SK-N-SH (cell line): ENCODE results near the gene ZNF567. TPM values are rescaled to one million over a fixed set of nuclear protein-coding genes. Genes with fewer than 3 reads are reported as not detected.

Source experiments
- CTCF ChIA-PET: fragments of 300-600, 350-600 bp; formaldehyde crosslinking; extraction: SDS; loops from one replicate; lab custom pipeline; 2021; lab: Yijun Ruan, JAX
- POLR2A ChIA-PET: fragments of 350-600 bp; sonication (Branson Sonifier 250); formaldehyde crosslinking; extraction: SDS; loops from one replicate; lab custom pipeline; 2020; ENCODE audit warnings: antibody characterized with exemption, inconsistent platforms; lab: Yijun Ruan, JAX
- DNase-seq: peaks from one replicate; pipeline ENCODE4 v3.0.0; 2012
- H2AFZ ChIP-seq: fragments of 200-600 bp; sonication (generic); 2 replicates; pipeline ENCODE4 v1.8.1; 2016; ENCODE audit warnings: antibody characterized with exemption, mild to moderate bottlenecking, low read depth
- H3F3A ChIP-seq: fragments of 200-600 bp; sonication (generic); replicated peaks from 2 replicates; pipeline ENCODE3; 2016; ENCODE audit warnings: antibody characterized with exemption, mild to moderate bottlenecking; ENCODE audit not compliant: insufficient read depth
- H3K27ac ChIP-seq, 2 experiments: fragments of 200-500 bp in 1 of 2; fragments of 200-600 bp in 1 of 2; sonication (Bioruptor generic) in 1 of 2; sonication (generic), shearing (Covaris generic) in 1 of 2; 2 replicates each; pipeline versions ENCODE4 v1.5.1 to v1.6.1; 2014 to 2016; ENCODE audit warnings: low read depth in 2 of 2, inconsistent platforms in 1 of 2, low read length in 1 of 2, mild to moderate bottlenecking in 1 of 2, mixed read lengths in 1 of 2
- H3K27me3 ChIP-seq: fragments of 200-600 bp; sonication (generic), shearing (Covaris generic); 2 replicates; pipeline ENCODE4 v1.6.1; 2016; ENCODE audit warnings: mixed run types; ENCODE audit not compliant: insufficient read depth
- H3K36me3 ChIP-seq, 2 experiments: fragments of 200-500 bp in 1 of 2; fragments of 200-600 bp in 1 of 2; sonication (Bioruptor generic) in 1 of 2; sonication (generic) in 1 of 2; replicated peaks in 1 of 2; 2 replicates each; pipeline versions ENCODE3 to v1.5.1; 2014 to 2016; ENCODE audit warnings: low read length in 1 of 2, mild to moderate bottlenecking in 1 of 2; ENCODE audit not compliant: insufficient read depth in 2 of 2, control insufficient read depth in 1 of 2
- H3K4me1 ChIP-seq, 2 experiments: fragments of 200-500 bp in 1 of 2; fragments of 200-600 bp in 1 of 2; sonication (Bioruptor generic) in 1 of 2; sonication (generic), shearing (Covaris generic) in 1 of 2; 2 replicates each; pipeline versions ENCODE4 v1.5.1 to v1.6.1; 2014 to 2016; ENCODE audit warnings: low read depth in 1 of 2, low read length in 1 of 2, mixed run types in 1 of 2; ENCODE audit not compliant: insufficient read depth in 2 of 2, control insufficient read depth in 1 of 2
- H3K4me2 ChIP-seq: fragments of 200-600 bp; sonication (generic), shearing (Covaris generic); 2 replicates; pipeline ENCODE4 v1.6.1; 2017; ENCODE audit warnings: mixed run types
- H3K4me3 ChIP-seq, 2 experiments: fragments of 200-500 bp in 1 of 2; fragments of 200-600 bp in 1 of 2; sonication (Bioruptor generic) in 1 of 2; sonication (generic), shearing (Covaris generic) in 1 of 2; 2 replicates each; pipeline versions ENCODE4 v1.5.1 to v1.8.1; 2014 to 2016; ENCODE audit warnings: low read depth in 2 of 2, inconsistent platforms in 1 of 2, low read length in 1 of 2, mild to moderate bottlenecking in 1 of 2, mixed read lengths in 1 of 2, moderate library complexity in 1 of 2
- H3K79me2 ChIP-seq: fragments of 200-600 bp; sonication (generic); 2 replicates; pipeline ENCODE4 v1.8.1; 2017; ENCODE audit warnings: mild to moderate bottlenecking; ENCODE audit not compliant: insufficient read depth
- H3K9ac ChIP-seq: fragments of 200-600 bp; sonication (generic); 2 replicates; pipeline ENCODE4 v1.6.1; 2017; ENCODE audit warnings: mixed run types
- H3K9me2 ChIP-seq: fragments of 200-600 bp; sonication (generic); 2 replicates; pipeline ENCODE4 v1.6.1; 2017; ENCODE audit warnings: mixed run types
- H3K9me3 ChIP-seq: fragments of 200-600 bp; sonication (generic); 2 replicates; pipeline ENCODE4 v1.6.1; 2017; ENCODE audit warnings: mixed run types, mild to moderate bottlenecking, moderate library complexity
- H4K20me1 ChIP-seq: fragments of 200-600 bp; sonication (generic); 2 replicates; pipeline ENCODE4 v1.6.1; 2017; ENCODE audit warnings: mild to moderate bottlenecking, mixed run types; ENCODE audit not compliant: insufficient read depth
- CHD2 ChIP-seq: fragments of 150-350 bp; IDR thresholded peaks from 2 replicates; pipeline ENCODE4 v1.6.1; 2018; ENCODE audit warnings: low read length; ENCODE audit not compliant: partially characterized antibody
- CTCF ChIP-seq: fragments of 200-600 bp; sonication (generic); IDR thresholded peaks from 2 replicates; pipeline ENCODE4 v1.6.1; 2017; ENCODE audit warnings: antibody characterized with exemption, mild to moderate bottlenecking, moderate library complexity
- ELF1 ChIP-seq: IDR thresholded peaks from 2 replicates; pipeline ENCODE4 v1.4.0; 2012
- EP300 ChIP-seq, 2 experiments: IDR thresholded peaks; 2 replicates each; pipeline versions ENCODE4 v1.4.0 to v1.6.1; 2012; ENCODE audit warnings: borderline replicate concordance in 1 of 2, low read depth in 1 of 2, low read length in 1 of 2
- FOXJ3 ChIP-seq: sonication (generic); formaldehyde crosslinking; IDR thresholded peaks from 2 replicates; pipeline ENCODE4 v1.5.1; 2020; ENCODE audit warnings: mild to moderate bottlenecking, missing genetic modification reagents
- FOXM1 ChIP-seq: IDR thresholded peaks from 2 replicates; pipeline ENCODE4 v1.4.0; 2012; ENCODE audit warnings: low read depth, mild to moderate bottlenecking
- GABPA ChIP-seq: IDR thresholded peaks from 2 replicates; pipeline ENCODE4 v1.4.0; 2012; ENCODE audit warnings: low read depth, mild to moderate bottlenecking
- IRF3 ChIP-seq: fragments of 150-350 bp; IDR thresholded peaks from 2 replicates; pipeline ENCODE4 v1.6.1; 2016; ENCODE audit warnings: mild to moderate bottlenecking, low read depth, low read length
- JUND ChIP-seq: IDR thresholded peaks from 2 replicates; pipeline ENCODE4 v1.4.0; 2012
- MAX ChIP-seq: IDR thresholded peaks from 2 replicates; pipeline ENCODE4 v1.4.0; 2012; ENCODE audit warnings: low read depth
- MXI1 ChIP-seq: IDR thresholded peaks from 2 replicates; pipeline ENCODE4 v1.6.1; 2012; ENCODE audit warnings: mild to moderate bottlenecking, low read depth, low read length, improper control_type of control experiment
- PBX3 ChIP-seq: IDR thresholded peaks from 2 replicates; pipeline ENCODE4; 2012
- POLR2AphosphoS5 ChIP-seq: IDR thresholded peaks from 2 replicates; pipeline ENCODE4 v1.6.1; 2012; ENCODE audit warnings: low read depth, low read length
- REST ChIP-seq: IDR thresholded peaks from 2 replicates; pipeline ENCODE4 v1.6.1; 2012; ENCODE audit warnings: mild to moderate bottlenecking, low read depth, low read length, moderate library complexity
- SIN3A ChIP-seq: IDR thresholded peaks from 2 replicates; pipeline ENCODE4 v1.6.1; 2012; ENCODE audit warnings: low read depth, mild to moderate bottlenecking, low read length, moderate library complexity, borderline replicate concordance
- SMC3 ChIP-seq: IDR thresholded peaks from 2 replicates; pipeline ENCODE4 v1.6.1; 2012; ENCODE audit warnings: low read depth, low read length, improper control_type of control experiment
- TCF12 ChIP-seq: IDR thresholded peaks from 2 replicates; pipeline ENCODE4 v1.4.0; 2012
- USF1 ChIP-seq: IDR thresholded peaks from 2 replicates; pipeline ENCODE4 v1.4.0; 2012; ENCODE audit warnings: low read depth, borderline replicate concordance
- WGBS: methylation state at CpG from one replicate; pipeline ENCODE4 v1.1.6; 2017; ENCODE audit warnings: low lambda C conversion rate; 5-methylcytosine and 5-hydroxymethylcytosine counted together
- polyA plus RNA-seq, 3 experiments: library from polyadenylated mRNA; depleted of rRNA; stranded (reverse); fragments of >200 nt; gene quantifications; 2 replicates each; pipeline ENCODE4 v1.2.3, GENCODE V29; 2012

The ZNF567 gene
- polyA plus RNA-seq, 1 of the 3 experiments (the other 2 are of a cell fraction), result 4.1 TPM

- peaks cover 3 to 6% of the 10 kb centered on the region in 2 experiments for H3K36me3 ChIP-seq
- DNase-seq, result no peak
- no peak for TF ChIP-seq CTCF
- TF ChIP-seq TCF12, result no peak
- no peak for TF ChIP-seq JUND
- H3K27ac ChIP-seq, result no peak overlapping the region
- H3K9me3 ChIP-seq, result peaks cover 5% of the 10 kb centered on the region
- no peak overlapping the region for H3K4me2 ChIP-seq
- H3K27me3 ChIP-seq, result no peaks in the 10 kb centered on the region
- CTCF ChIA-PET, result no interaction called here
- H3K79me2 ChIP-seq, result peaks cover 15% of the 10 kb centered on the region
- POLR2A ChIA-PET, result no interaction called here
- no peak overlapping the region for H3K9ac ChIP-seq
- H2AFZ ChIP-seq, result no peak overlapping the region
- H3K4me1 ChIP-seq, result no peaks in the 10 kb centered on the region
- no peaks in the 10 kb centered on the region for H4K20me1 ChIP-seq
- H3K4me3 ChIP-seq, result no peak overlapping the region
- WGBS, result 87% methylated on average over 2 of the region's 2 CpGs
- H3F3A ChIP-seq, result no peaks in the 10 kb centered on the region
- H3K9me2 ChIP-seq, result no peaks in the 10 kb centered on the region
These were observed 13.2 kb upstream of the ZNF567 start for GRCh38 chr19:36674201-36674600.

GRCh38 chr19:36679455-36679854 lies 8.0 kb upstream of the ZNF567 start:
- ChIA-PET POLR2A (no interaction called here), CTCF (no interaction called here)
- no peaks in the 10 kb centered on the region for H3F3A ChIP-seq
- H2AFZ ChIP-seq, result no peak overlapping the region
- H3K27me3 ChIP-seq, result no peaks in the 10 kb centered on the region
- no peaks in the 10 kb centered on the region; the same call in 1 of the 2 replicates for H3K9me2 ChIP-seq
- no peak for DNase-seq
- no peak overlapping the region for H3K4me3 ChIP-seq
- H3K4me2 ChIP-seq, result no peak overlapping the region
- H3K79me2 ChIP-seq, result no peaks in the 10 kb centered on the region; the same call in 1 of the 2 replicates
- H3K9me3 ChIP-seq, result peaks cover 5% of the 10 kb centered on the region
- H3K4me1 ChIP-seq, result no peaks in the 10 kb centered on the region
- H3K27ac ChIP-seq, result no peak overlapping the region
- H3K9ac ChIP-seq, result no peak overlapping the region
- H3K36me3 ChIP-seq, result peaks cover 4 to 11% of the 10 kb centered on the region in 2 experiments
- H4K20me1 ChIP-seq, result no peaks in the 10 kb centered on the region
- no peak for TF ChIP-seq SIN3A
- no peak for TF ChIP-seq SMC3
- no peak for TF ChIP-seq REST
- no peak for TF ChIP-seq PBX3
- no peak for TF ChIP-seq USF1
- TF ChIP-seq EP300 (IDR thresholded peaks at IDR 0.05; ENCODE audit: borderline replicate concordance in 1 of 2, low read depth in 1 of 2, low read length in 1 of 2), result no peak
- no peak for TF ChIP-seq POLR2AphosphoS5
- TF ChIP-seq CHD2, result no peak
- no peak for TF ChIP-seq MAX
- no peak for TF ChIP-seq IRF3
- no peak for TF ChIP-seq MXI1
- no peak for TF ChIP-seq FOXJ3 (CRISPR knock-in tag)
- no peak for TF ChIP-seq GABPA
- TF ChIP-seq FOXM1, result no peak
- TF ChIP-seq ELF1, result no peak
